Endothelial cell of hepatic sinusoid (primary cell): ENCODE results near the gene VPS33B.

Experiments
- in situ Hi-C: cut with HindIII; loops from 2 replicates; pipeline ENCODE4 v1.10.0; 2017; ENCODE audit warnings: low sequenced_read_pairs

Gene VPS33B

DNA sequence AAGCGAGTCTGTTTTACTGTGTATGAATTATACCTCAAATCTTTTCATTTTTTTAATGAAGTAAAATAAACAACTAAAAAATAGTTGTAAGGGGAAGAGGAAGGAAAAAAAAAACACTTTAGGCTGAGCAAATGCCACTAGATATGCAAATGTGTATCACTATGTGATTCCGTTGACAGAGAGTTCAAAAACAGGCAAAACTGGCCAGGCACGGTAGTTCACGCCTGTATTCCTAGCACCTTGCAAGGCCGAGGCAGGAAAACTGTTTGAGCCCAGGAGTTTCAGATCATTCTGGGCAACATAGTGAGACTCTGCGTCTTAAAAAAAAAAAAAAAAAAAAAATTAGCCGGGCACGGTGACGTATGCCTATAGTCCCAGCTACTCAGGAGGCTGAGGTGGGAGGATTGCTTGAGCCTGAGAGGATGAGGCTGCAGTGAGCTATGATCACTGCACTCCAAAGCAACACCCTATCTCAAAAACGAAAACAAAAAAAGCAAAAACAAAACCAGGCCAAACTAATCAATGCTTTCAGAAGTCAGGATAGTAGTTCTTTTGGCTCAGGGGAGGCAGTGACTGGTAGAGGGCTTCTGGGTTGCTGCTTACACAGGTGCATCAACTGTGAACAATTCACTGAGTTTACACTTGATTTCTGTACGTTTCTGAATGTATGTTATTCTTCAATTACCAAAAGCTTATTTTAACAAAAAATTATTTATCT, 35.4 kb downstream of the VPS33B start:
- in situ Hi-C loops = no loop called here

DNA sequence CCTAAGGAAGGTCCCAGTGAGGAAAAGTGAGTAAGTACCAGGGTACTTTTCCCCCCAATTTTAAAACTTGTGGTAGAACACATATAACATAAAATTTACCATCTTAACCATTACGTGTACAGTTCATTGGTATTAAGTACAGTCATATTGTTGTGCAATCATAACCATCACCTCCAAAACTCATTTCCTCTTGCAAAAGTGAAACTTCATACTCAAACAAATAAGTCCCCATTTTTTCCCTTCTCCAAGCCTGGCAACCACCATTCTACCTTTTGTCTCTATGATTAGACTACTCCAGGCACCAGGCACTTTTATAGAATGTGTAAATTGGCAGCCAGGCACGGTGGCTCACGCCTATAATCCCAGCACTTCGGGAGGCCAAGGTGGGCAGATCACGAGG, 40.3 kb downstream of the VPS33B start:
- in situ Hi-C loops = no loop called here

DNA sequence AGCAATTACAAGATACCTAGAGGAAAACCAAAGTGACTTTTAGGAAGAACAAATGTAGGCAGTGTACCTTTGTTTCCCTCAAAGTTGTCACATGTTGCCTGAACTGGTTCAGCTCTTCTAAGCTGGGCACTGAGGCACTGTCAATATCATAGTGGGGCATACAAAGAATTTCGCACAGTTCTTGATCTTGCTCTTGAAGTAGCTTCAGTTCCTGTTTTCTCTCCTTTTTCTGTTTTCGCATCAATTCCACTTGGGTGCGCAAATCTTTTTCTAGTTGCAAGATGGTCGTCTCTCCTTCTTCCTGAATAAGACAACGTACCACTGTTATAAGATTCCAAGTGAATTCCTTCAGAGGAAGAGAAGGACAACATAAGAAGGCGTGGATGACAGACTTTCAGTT, 40.7 kb downstream of the VPS33B start:
- in situ Hi-C loops = no loop called here

DNA sequence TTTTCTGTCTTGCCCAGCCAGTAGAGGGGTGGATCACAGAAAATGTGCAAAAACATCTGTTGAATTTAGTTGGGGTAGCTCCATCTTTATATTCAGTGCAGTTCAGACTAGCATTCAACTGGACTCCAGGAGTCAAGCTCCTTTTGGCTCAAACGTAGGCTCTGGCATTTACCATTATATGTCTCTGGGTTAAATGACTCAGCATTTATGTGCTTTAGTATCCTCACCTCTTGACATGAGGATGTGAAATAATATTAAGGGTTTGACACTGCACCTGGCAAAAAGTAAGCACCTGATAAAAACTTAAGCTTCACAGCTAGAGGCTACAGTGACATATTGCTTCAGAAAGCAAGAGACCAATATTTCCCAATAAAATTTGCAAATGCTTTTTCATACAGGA, 42.8 kb downstream of the VPS33B start:
- in situ Hi-C loops = no loop called here

DNA sequence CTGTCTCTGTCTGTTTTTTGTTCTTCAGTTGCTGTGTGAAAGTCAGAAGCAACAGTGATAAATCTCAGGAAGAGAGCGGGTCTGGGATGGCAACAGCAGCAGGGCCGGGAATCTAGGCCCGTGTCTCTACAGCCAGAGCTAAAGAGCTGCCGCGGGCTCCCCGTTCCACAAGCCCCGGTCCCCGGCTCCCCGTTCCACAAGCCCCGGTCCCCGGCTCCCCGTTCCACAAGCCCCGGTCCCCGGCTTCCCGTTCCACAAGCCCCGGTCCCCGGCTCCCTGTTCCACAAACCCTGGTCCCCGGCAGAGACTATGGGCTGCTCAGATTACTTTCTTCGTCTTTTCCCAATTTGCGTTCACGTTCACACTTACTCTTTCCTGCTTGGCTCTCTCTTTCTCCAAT, 48.2 kb downstream of the VPS33B start:
- in situ Hi-C loops = loop anchor here (25.0 kb wide), 1 partner anchor 288 kb away; no protein-coding TSS in a partner anchor

DNA sequence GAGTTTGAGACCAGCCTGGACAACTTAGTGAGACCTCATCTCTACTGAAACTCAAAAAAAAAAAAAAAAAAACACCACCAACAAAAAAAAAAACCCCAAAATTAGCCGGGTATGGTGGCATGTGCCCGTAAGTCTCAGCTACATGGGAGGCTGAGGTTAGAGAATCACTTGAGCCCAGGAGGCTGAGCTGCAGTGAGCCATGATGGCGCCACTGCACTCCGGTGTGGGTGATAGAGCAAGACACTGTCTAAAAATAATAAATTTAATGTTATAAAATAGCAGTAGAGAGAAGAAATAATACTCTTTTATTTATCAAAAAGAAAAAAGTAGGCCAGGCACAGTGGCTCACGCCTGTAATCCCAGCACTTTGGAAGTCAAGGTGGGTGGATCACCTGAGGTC, 50.3 kb downstream of the VPS33B start:
- in situ Hi-C loops = loop anchor here (25.0 kb wide), 1 partner anchor 290 kb away; no protein-coding TSS in a partner anchor

DNA sequence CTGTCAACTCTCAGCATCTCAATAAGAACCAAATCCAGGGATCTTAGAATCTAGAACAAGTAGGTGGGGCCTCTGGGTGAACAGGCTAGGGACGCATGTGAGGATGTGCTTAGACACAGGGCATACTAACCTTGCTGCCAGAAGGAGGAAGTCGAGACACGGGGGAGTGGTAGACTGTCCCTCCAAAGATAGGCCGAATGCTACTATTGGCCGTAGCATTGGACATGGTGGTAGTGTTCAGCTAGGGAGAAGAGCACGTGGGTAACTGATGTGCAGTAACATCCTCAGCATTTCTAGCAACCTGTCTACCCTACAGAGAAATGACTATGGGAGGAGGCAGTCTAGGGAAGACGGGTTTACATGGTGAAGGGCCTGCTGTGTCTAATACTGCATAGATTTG, 52.1 kb downstream of the VPS33B start:
- in situ Hi-C loops = loop anchor here (25.0 kb wide), 1 partner anchor 292 kb away; no protein-coding TSS in a partner anchor

DNA sequence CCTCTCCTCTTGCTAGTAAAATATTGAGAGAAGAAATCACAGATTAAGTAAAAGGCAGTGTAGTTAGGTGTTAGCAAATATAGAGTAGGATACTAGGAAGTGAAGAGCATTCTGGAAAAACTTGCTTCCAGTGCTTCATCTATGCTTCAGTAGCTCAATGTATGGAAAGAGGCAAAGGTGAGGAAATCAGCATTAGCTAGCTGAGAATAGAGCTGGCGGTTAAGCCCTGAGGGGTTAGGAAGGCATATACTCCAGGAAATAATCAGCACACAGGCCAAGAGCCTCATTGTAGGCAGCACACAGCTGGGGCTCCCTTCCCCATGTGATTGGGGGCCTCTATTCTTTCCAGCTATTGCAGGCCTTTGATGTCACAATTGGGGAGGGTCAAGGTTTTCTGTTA, 54.0 kb downstream of the VPS33B start:
- in situ Hi-C loops = loop anchor here (25.0 kb wide), 1 partner anchor 294 kb away; no protein-coding TSS in a partner anchor

DNA sequence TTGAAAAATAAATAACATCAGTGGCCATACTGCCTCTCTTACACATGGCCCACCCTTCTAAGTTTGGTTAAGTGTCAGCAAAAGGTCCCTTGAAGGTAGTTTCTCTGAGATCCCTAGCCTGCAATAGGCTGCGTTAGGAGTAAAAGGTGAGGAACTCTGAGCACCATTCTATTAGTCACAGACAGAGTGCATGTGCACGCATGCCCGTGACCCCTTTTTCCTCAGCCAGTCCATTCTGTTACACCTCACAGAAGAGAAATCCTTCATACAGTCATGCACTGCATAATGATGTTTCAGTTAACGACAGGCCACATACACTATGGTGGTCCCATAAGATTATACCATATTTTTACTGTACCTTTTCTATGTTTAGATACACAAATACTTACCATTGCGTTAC, 55.2 kb downstream of the VPS33B start:
- in situ Hi-C loops = loop anchor here (25.0 kb wide), 1 partner anchor 295 kb away; no protein-coding TSS in a partner anchor

DNA sequence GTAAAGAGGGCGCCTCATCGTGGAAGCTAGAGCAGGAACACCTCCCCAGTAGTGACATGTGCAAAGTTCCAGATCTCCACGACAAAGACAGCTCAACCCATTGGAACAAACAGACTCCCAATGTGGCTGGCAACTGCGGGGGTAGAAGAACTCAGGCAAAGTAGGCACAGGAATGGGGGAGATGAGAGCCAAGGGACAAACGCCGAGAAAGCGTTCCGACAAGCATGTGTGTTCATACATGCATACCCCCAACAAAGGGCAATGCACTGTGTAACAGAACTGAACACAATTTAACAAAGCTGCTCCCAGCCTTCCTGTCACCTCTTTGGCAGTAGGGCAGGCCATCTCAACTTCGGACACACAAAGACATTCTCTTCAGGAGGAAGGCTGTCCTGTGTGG, 56.1 kb downstream of the VPS33B start:
- in situ Hi-C loops = loop anchor here (25.0 kb wide), 1 partner anchor 296 kb away; no protein-coding TSS in a partner anchor

DNA sequence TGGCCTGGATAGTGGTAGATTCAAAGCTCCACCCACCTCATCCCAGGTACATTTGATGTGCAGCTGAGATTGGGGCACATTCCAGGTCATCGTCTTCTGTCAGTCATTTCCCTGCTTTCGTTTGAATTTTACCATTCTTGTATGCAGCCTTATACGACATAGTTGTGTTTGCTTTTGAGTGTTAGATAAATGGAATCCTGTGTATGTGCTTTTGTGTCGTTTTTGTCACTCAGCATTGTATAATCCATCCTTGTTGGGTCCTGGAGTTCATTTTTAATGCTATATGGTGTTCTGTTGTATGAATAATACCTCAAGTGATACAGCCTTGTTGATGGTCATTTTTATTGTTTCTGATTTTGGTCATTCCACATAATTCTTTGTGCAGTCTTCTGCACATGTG, 60.4 kb downstream of the VPS33B start:
- in situ Hi-C loops = loop anchor here (25.0 kb wide), 1 partner anchor 300 kb away; no protein-coding TSS in a partner anchor

DNA sequence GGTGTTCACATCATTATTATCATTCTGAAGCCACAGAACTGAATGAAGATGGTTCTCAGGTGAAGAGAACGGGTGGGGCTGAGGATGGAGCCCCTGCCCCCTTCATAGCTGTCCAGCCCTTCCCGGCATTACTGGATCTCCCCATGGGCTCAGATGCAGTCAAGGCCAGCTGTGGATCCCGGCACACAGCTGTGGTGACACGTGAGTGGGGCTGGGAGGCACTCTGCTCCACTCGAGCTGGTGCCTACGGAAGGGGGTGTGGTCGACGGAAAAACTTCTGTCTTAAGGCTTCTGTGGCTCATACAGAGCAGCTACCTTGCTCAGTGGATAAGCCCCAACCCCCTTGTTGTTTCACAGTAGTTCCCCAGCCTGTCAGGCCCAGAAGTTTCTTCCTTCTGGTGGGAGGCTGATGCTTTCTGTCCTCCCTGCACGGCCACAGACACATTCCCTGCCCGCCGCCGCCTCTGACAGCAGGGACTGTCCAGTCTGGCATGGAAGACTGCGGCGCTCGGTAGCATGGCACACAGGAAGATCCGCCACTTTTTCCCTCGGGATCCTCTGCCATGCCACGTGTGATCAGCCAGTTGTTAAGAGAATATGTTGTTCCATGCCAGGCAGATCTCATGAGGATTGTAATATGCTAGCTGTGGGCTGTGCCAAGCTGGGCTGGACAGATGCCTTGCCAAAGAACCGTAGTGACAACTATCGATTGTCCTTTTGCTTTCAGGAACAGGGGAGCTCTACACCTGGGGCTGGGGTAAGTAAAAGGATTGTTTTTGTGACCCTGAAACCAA, 61.9 kb downstream of the VPS33B start:
- in situ Hi-C loops = loop anchor here (25.0 kb wide), 1 partner anchor 302 kb away; no protein-coding TSS in a partner anchor

DNA sequence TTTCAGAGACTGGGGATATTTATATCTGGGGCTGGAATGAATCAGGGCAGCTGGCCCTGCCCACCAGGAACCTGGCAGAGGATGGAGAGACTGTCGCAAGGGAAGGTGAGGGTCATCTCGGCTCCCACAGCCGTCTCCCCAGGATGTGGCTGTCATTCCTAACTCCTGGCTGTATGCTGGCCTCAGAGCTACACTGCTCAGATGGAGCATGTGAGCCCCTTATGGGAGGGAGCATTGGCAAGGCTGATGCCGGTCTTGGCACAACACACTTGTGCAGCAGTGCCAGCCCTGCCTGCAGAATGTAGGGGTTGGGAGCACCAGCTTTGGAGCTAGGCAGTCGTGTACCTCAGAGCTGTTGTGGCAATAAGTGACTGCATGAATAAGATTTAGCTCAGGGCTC, 62.5 kb downstream of the VPS33B start:
- in situ Hi-C loops = loop anchor here (25.0 kb wide), 1 partner anchor 302 kb away; no protein-coding TSS in a partner anchor

DNA sequence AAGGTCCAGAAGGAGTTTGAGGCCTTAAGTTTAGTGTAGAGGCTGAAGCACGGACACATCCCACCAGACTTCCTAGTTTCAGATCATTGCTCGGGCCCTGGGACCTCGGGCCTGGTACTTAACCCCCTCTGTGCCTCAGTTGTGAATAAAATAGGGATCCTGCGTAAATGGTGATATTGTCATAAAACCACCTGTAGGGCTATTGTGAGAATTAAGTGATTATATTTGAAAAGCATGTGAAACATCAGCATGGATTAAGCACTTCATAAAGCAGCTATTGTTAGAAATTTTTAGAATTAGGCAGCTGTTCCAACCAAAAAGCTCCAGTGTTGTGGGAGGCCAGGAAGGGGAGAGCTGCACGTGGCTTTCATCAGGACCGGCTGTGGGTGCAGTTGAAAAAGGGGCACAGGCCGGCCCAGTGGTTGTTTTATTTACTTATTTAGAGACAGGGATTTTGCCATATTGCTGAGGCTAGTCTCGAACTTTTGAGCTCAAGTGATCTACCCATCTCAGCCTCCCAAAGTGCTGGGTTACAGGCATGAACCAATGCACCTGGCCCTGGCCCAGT, 63.3 kb downstream of the VPS33B start:
- in situ Hi-C loops = loop anchor here (25.0 kb wide), 1 partner anchor 303 kb away; no protein-coding TSS in a partner anchor

DNA sequence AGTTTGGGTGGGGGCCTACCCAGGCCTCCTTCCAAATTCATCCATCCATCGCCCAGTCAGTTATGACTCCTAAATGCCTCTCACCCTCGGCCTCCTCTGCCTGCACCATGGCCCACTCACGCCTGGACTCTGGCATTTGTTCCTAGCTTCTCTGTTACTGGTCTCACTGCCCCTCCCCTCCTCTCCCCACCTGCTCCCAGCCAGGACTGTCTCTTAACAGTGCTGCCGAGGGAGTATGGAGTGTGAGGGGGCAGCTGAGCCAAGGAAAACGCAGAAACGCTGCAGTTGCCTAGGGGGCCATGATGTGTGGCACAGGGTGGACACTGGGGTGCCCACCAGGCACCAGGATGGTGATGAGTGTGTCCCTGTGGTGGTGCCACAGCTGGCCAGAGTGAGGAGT, 64.6 kb downstream of the VPS33B start:
- in situ Hi-C loops = loop anchor here (25.0 kb wide), 1 partner anchor 305 kb away; no protein-coding TSS in a partner anchor

DNA sequence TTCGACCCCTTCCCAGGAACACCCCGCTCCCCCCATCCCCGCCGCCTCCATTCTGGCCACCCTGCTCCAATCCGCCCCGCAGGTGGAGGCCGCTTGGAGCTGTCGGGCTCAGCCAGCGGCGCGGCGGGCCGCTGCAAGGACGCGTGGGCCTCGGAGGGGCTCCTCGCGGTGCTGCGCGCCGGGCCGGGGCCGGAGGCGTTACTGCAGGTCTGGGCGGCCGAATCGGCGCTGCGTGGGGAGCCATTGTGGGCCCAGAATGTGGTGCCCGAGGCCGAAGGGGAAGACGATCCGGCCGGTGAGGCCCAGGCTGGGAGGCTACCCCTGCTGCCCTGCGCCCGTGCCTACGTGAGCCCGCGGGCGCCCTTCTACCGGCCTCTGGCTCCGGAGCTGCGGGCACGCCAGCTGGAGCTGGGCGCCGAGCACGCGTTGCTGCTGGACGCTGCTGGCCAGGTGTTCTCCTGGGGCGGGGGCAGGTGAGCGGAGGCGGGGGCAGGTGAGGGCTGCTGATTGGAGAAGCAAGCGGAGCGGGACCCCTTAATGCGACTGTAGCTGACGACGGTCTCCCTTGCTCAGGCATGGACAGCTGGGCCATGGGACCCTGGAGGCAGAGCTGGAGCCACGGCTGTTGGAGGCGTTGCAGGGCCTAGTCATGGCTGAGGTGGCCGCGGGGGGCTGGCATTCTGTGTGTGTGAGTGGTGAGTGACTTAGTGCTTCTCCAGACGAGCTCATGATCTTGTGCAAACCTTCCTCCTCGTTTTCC, 65.2 kb downstream of the VPS33B start:
- in situ Hi-C loops = loop anchor here (25.0 kb wide), 1 partner anchor 305 kb away; no protein-coding TSS in a partner anchor

DNA sequence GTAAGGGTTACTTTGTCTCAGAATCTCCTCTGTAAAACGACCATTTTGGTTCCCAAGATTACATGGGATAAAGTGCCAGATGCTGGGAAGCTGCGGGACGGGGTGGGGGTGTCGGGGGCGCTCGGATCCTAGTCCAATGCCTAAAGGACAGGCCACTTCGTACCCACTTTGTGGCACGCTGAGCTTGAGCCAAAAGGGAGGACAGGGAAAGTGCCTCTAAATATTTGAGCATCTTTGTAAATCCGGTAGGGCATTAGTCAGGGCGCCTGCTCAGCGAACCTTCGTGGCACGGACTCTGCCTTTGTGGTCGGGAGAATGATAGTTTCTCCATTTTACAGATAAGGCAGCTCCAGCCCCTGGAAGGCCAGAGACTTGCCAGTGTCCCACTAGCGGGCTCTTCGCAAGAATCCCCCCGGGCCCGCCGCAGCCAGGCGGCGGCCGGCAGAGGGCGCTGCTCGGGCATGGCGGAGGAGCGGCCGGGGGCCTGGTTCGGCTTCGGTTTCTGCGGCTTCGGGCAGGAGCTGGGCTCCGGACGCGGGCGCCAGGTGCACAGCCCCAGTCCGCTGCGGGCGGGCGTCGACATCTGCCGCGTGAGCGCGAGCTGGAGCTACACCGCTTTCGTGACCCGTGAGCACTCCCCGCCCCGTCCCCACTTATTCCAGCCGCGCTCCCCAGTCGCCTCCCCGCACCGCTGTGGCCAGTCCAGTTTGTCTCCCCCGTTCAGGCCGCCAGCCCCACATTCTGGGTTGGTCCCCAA, 65.9 kb downstream of the VPS33B start:
- in situ Hi-C loops = loop anchor here (25.0 kb wide), 1 partner anchor 306 kb away; no protein-coding TSS in a partner anchor

DNA sequence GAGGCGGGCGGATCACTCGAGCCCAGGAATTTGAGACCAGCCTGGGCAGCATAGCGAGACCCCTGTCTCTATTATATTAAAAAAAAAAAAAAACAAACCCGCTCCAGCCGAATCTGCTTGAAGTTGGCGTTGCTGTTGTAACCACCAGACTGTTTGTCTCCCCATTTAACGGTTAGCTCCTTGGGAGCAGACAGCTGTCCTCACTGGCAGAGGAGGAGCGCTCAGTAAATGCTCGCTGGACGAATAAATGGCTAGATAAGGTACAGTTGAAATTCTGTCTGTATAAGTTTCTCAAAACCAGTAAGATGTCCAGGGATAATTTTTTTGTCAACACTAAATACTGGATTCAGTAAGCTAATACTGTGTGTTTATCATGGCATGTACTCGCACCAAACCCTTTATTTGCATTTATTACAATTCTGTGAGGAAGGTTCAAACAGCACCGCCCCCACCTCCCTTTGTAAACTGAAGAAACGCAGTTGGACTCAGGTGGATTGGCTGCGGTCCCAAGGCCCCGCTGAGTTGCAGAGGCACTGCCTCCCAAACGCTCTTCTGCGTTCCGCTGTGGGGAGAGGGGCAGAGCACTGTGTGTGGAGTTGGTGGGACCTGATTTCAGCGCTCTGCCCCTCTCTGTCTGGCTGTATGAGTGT, 66.6 kb downstream of the VPS33B start:
- in situ Hi-C loops = loop anchor here (25.0 kb wide), 1 partner anchor 307 kb away; no protein-coding TSS in a partner anchor
